B cell (primary cell): ENCODE data around the gene ESYT3. TPM values are rescaled to one million over a fixed set of nuclear protein-coding genes. Genes with fewer than 3 reads are reported as not detected.

Experiments used
- ATAC-seq: fragments of 200-7000 bp; cut with Tn5 transposase; one replicate; pipeline ENCODE4 v1.10.0; 2021; ENCODE audit warnings: low read depth, mild to moderate bottlenecking, moderate number of reproducible peaks, moderate library complexity
- CTCF ChIA-PET: fragments of 350-600 bp; sonication (Branson Sonifier 250); formaldehyde crosslinking; loops from one replicate; lab custom pipeline; 2021; ENCODE audit warnings: antibody characterized with exemption, inconsistent platforms; lab: Charles Lee
- POLR2A ChIA-PET: fragments of 350-600 bp; sonication (Branson Sonifier 250); formaldehyde crosslinking; loops from one replicate; lab custom pipeline; 2021; ENCODE audit warnings: antibody characterized with exemption; lab: Charles Lee
- DNase-seq: peaks from one replicate; pipeline ENCODE4 v3.0.0; 2013
- H2AFZ ChIP-seq: 2 replicates; pipeline ENCODE4 v1.6.1; 2012; ENCODE audit warnings: mild to moderate bottlenecking, low read depth, low read length; ENCODE audit not compliant: insufficient read depth, poor library complexity, severe bottlenecking
- H3K27ac ChIP-seq, 2 donors: 1 replicate in 1 of 2; 2 replicates in 1 of 2; pipeline ENCODE4 v1.5.1; 2012 to 2013; ENCODE audit warnings: low read length in 2 of 2, mild to moderate bottlenecking in 2 of 2, moderate library complexity in 1 of 2
- H3K27me3 ChIP-seq, 4 experiments: fragments of 200-600 bp in 1 of 4; sonication (generic) in 1 of 4; replicated peaks in 1 of 4; 1 replicate in 2 of 4; 2 replicates in 2 of 4; pipeline versions ENCODE4 v1.6.1 to v1.7.0; 2013 to 2016; ENCODE audit warnings: low read length in 3 of 4, mild to moderate bottlenecking in 2 of 4, mixed read lengths in 1 of 4, moderate library complexity in 1 of 4; ENCODE audit not compliant: insufficient read depth in 4 of 4, control insufficient read depth in 3 of 4; ENCODE audit errors: control extremely low read depth in 1 of 4
- H3K36me3 ChIP-seq, 2 experiments: replicated peaks in 1 of 2; 1 replicate in 1 of 2; 2 replicates in 1 of 2; pipeline versions ENCODE4 v1.6.1 to v1.7.1; 2013; ENCODE audit warnings: low read length in 1 of 2; ENCODE audit not compliant: insufficient read depth in 2 of 2, control insufficient read depth in 1 of 2; ENCODE audit errors: control extremely low read depth in 1 of 2, extremely low read depth in 1 of 2
- H3K4me1 ChIP-seq, 2 donors: fragments of 200-600 bp in 1 of 2; sonication (generic) in 1 of 2; 1 replicate in 1 of 2; 2 replicates in 1 of 2; pipeline versions ENCODE4 v1.5.1 to v1.6.1; 2013 to 2017; ENCODE audit warnings: low read length in 2 of 2; ENCODE audit not compliant: control insufficient read depth in 2 of 2, insufficient read depth in 2 of 2
- H3K4me2 ChIP-seq: replicated peaks from 2 replicates; pipeline ENCODE3; 2012; ENCODE audit warnings: mild to moderate bottlenecking, low read depth, low read length; ENCODE audit not compliant: poor library complexity, severe bottlenecking
- H3K4me3 ChIP-seq, 5 experiments: fragments of 200-600 bp in 1 of 5; sonication (generic) in 1 of 5; 1 replicate in 3 of 5; 2 replicates in 2 of 5; pipeline versions ENCODE4 v1.5.1 to v1.7.0; 2011 to 2016; ENCODE audit warnings: low read length in 4 of 5, mild to moderate bottlenecking in 4 of 5, low read depth in 2 of 5, control low read depth in 1 of 5, moderate library complexity in 1 of 5; ENCODE audit not compliant: insufficient read depth in 1 of 5; ENCODE audit errors: control extremely low read depth in 1 of 5, extremely low read depth in 1 of 5
- H3K79me2 ChIP-seq: fragments of 200-600 bp; sonication (generic); one replicate; pipeline ENCODE4 v1.6.0; 2016; ENCODE audit warnings: low read length; ENCODE audit not compliant: control insufficient read depth, insufficient read depth
- H3K9ac ChIP-seq: fragments of 200-600 bp; sonication (generic); 2 replicates; pipeline ENCODE4 v1.6.1; 2017; ENCODE audit warnings: mild to moderate bottlenecking, low read length, moderate library complexity
- H3K9me3 ChIP-seq, 3 donors: one replicate each; pipeline versions ENCODE4 v1.6.1 to v1.7.1; 2013; ENCODE audit warnings: low read length in 2 of 3; ENCODE audit not compliant: control insufficient read depth in 2 of 3, insufficient read depth in 1 of 3; ENCODE audit errors: control extremely low read depth in 1 of 3
- H4K20me1 ChIP-seq: 2 replicates; pipeline ENCODE4 v1.6.0; 2012; ENCODE audit warnings: mild to moderate bottlenecking, low read length; ENCODE audit not compliant: insufficient read depth, control insufficient read depth, poor library complexity, severe bottlenecking
- H3K27ac Mint-ChIP-seq: one replicate; pipeline ENCODE4 v1.8.0; 2021; ENCODE audit warnings: mixed read lengths
- H3K27me3 Mint-ChIP-seq: one replicate; pipeline ENCODE4 v1.8.0; 2021; ENCODE audit warnings: mixed read lengths
- H3K4me1 Mint-ChIP-seq: one replicate; pipeline ENCODE4 v1.8.0; 2021; ENCODE audit warnings: mixed read lengths
- H3K4me3 Mint-ChIP-seq: one replicate; pipeline ENCODE4 v1.8.0; 2021; ENCODE audit warnings: mixed read lengths
- H3K9me3 Mint-ChIP-seq: one replicate; pipeline ENCODE4 v1.8.0; 2022; ENCODE audit warnings: mixed read lengths; ENCODE audit not compliant: insufficient read depth
- CTCF ChIP-seq: fragments of 200-600 bp; IDR thresholded peaks from one replicate; pipeline ENCODE4 v1.8.0; 2022; ENCODE audit warnings: antibody characterized with exemption, mild to moderate bottlenecking
- EZH2 ChIP-seq: IDR thresholded peaks from 2 replicates; pipeline ENCODE4 v1.6.1; 2012; ENCODE audit warnings: borderline replicate concordance, low read depth, mild to moderate bottlenecking, moderate library complexity, low read length; ENCODE audit not compliant: insufficient read depth, poor library complexity, severe bottlenecking
- WGBS: methylation state at CpG from one replicate; pipeline ENCODE4 v1.1.5; 2013; ENCODE audit warnings: missing lambda C conversion rate; ENCODE audit not compliant: insufficient coverage; 5-methylcytosine and 5-hydroxymethylcytosine counted together
- intact Hi-C: fragments of 100-400 bp; cut with micrococcal nuclease; formaldehyde crosslinking; loops from one replicate; pipeline ENCODE4 v1.10.0; 2022
- polyA plus RNA-seq: library from polyadenylated mRNA; depleted of rRNA; stranded (reverse); fragments of >200 nt; gene quantifications from 2 replicates; pipeline ENCODE4 v1.2.3, GENCODE V29; 2012
- total RNA-seq, 2 donors: library from RNA; stranded (reverse); fragments of 120-200 nt in 1 of 2; gene quantifications; 1 replicate in 1 of 2; 2 replicates in 1 of 2; pipeline versions ENCODE4 v1.2.3 to v1.2.4, GENCODE V29; 2013 to 2022

ESYT3 gene
- total and polyA plus RNA-seq, 2 donors (not counting 1 experiment from before 2014, with no cell fraction given): not detected

- no peak for ATAC-seq
Measured at GRCh38 chr3:138445654-138446053, 11.2 kb downstream of the ESYT3 start.

GRCh38 chr3:138448631-138449030 lies 14.2 kb downstream of the ESYT3 start:
- 100% methylated on average over 1 of the region's 3 CpGs for WGBS
- intact Hi-C loops: no loop called here
- no peaks in the 10 kb centered on the region for H4K20me1 ChIP-seq
- H3K4me3 ChIP-seq: no peak overlapping the region
- no peaks in the 10 kb centered on the region for H3K9me3 ChIP-seq
- H3K27me3 Mint-ChIP-seq: peaks cover 22% of the 10 kb centered on the region
- H3K27ac ChIP-seq: no peak overlapping the region
- TF ChIP-seq EZH2 (no peak), CTCF (no peak)
- no peak overlapping the region for H3K9ac ChIP-seq
- no peaks in the 10 kb centered on the region for H3K27me3 ChIP-seq
- no peak for ATAC-seq
- no peak overlapping the region for H3K27ac Mint-ChIP-seq
- DNase-seq: no peak
- H2AFZ ChIP-seq: no peak overlapping the region
- no peaks in the 10 kb centered on the region for H3K4me1 ChIP-seq
- H3K4me3 Mint-ChIP-seq: no peak overlapping the region
- no peaks in the 10 kb centered on the region for H3K36me3 ChIP-seq
- H3K4me1 Mint-ChIP-seq: no peaks in the 10 kb centered on the region
- H3K4me2 ChIP-seq: no peak overlapping the region
- CTCF ChIA-PET: no interaction called here
- no peaks in the 10 kb centered on the region for H3K9me3 Mint-ChIP-seq
- POLR2A ChIA-PET: no interaction called here
- no peaks in the 10 kb centered on the region for H3K79me2 ChIP-seq

More at GRCh38 chr3:138445654-138446053, 11.2 kb downstream of the ESYT3 start:
- Histone ChIP-seq H3K9me3 (no peaks in the 10 kb centered on the region), H3K27ac (no peak overlapping the region), H3K4me3 (no peak overlapping the region), H3K9ac (no peak overlapping the region), H3K36me3 (no peaks in the 10 kb centered on the region), H2AFZ (no peak overlapping the region), H4K20me1 (no peaks in the 10 kb centered on the region), H3K79me2 (no peaks in the 10 kb centered on the region), H3K4me2 (no peak overlapping the region), H3K4me1 (no peaks in the 10 kb centered on the region), H3K27me3 (no peaks in the 10 kb centered on the region)
- POLR2A ChIA-PET: no interaction called here
- Mint-ChIP-seq H3K4me3 (no peak overlapping the region), H3K27me3 (peaks cover 25% of the 10 kb centered on the region), H3K4me1 (no peaks in the 10 kb centered on the region), H3K27ac (no peak overlapping the region), H3K9me3 (no peaks in the 10 kb centered on the region)
- TF ChIP-seq CTCF: no peak
- no peak for TF ChIP-seq EZH2
- intact Hi-C loops: no loop called here
- CTCF ChIA-PET: no interaction called here
- no peak for DNase-seq
- WGBS: 80% methylated on average over 4 of the region's 4 CpGs
